MCF 10A (cell line): ENCODE data around the gene TBCK. TPM values are rescaled to one million over a fixed set of nuclear protein-coding genes. Genes with fewer than 3 reads are reported as not detected.

Experiments
- BruUV-seq: library from RNA; stranded (reverse); fragments of 400-500 nt; replicated peaks from 2 replicates; lab custom pipeline; 2021; lab: Mats Ljungman, UMichigan
- CTCF ChIA-PET: fragments of 300-600 bp; sonication (Branson Sonifier 250); formaldehyde crosslinking; extraction: SDS; loops from one replicate; lab custom pipeline; 2021; ENCODE audit warnings: antibody characterized with exemption, inconsistent platforms; lab: Yijun Ruan, JAX
- POLR2A ChIA-PET: fragments of 300-600, 350-650 bp; sonication (Branson Sonifier 250); formaldehyde crosslinking; extraction: SDS; loops from one replicate; lab custom pipeline; 2020; ENCODE audit warnings: antibody characterized with exemption, inconsistent platforms; lab: Yijun Ruan, JAX
- DNase-seq: peaks from one replicate; pipeline ENCODE4 v3.0.0-alpha.2; 2018; ENCODE audit not compliant: unreplicated experiment
- H3K27ac Mint-ChIP-seq: one replicate; pipeline ENCODE4 v1.8.0; 2022; ENCODE audit warnings: mild to moderate bottlenecking, low read depth, mixed read lengths; ENCODE audit not compliant: unreplicated experiment
- H3K27me3 Mint-ChIP-seq: one replicate; pipeline ENCODE4 v1.8.0; 2022; ENCODE audit warnings: mixed read lengths; ENCODE audit not compliant: insufficient read depth, unreplicated experiment
- H3K36me3 Mint-ChIP-seq: one replicate; pipeline ENCODE4 v1.8.0; 2022; ENCODE audit warnings: mild to moderate bottlenecking, moderate library complexity, mixed read lengths; ENCODE audit not compliant: insufficient read depth, unreplicated experiment
- H3K4me1 Mint-ChIP-seq: one replicate; pipeline ENCODE4 v1.8.0; 2022; ENCODE audit warnings: mixed read lengths; ENCODE audit not compliant: insufficient read depth, unreplicated experiment
- H3K4me3 Mint-ChIP-seq: one replicate; pipeline ENCODE4 v1.8.0; 2022; ENCODE audit warnings: mild to moderate bottlenecking, moderate library complexity, mixed read lengths; ENCODE audit not compliant: unreplicated experiment
- H3K9me3 Mint-ChIP-seq: one replicate; pipeline ENCODE4 v1.8.0; 2022; ENCODE audit warnings: mixed read lengths; ENCODE audit not compliant: unreplicated experiment
- intact Hi-C: fragments of 100-400 bp; cut with micrococcal nuclease; formaldehyde crosslinking; loops from 2 replicates; pipeline ENCODE4 v1.14.1; 2022
- total RNA-seq: library from RNA; stranded (reverse); gene quantifications from 2 replicates; pipeline ENCODE4 v1.2.3, GENCODE V29; 2022
- TF ChIP-seq, protein P1 (sequence below): fragments of 200-600 bp; IDR thresholded peaks from one replicate; pipeline ENCODE4 v1.8.0; 2022; ENCODE audit warnings: antibody characterized with exemption, mild to moderate bottlenecking; ENCODE audit not compliant: unreplicated experiment

Gene TBCK
- total RNA-seq, 1 experiment from 2014 or later: 27.8 TPM

DNA sequence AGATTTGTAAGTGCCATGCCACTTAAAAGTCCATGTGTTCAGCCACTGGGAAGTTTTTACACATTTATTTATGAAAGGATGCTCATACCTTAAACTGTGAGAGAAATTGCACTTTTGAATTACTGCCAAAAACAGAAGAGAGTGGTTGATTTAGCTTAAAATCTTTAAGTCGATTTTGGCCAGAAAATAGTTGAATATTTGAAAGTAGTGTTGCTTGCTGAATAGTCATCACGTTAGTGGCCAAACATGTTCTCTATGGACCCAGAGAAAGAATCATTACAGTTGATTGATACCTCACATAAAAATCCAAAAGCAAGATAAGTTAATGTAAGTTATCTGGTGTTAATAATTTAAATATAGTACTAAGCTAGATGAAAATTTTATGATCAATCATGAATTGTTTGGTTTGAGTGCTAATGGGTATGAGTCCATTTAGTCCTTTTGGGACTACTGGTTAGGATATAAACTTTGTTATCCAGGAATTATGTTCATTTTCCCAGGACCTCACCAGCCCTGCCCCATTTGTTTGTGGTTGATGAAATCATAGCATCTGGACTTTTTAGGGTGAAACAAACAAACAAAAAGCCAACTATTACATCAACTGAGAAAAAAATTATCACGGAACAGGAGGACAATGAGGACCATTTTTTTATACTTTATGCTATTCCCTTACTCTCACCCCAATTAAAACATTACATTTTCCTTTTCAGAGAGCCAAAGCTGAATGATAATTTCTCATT lies 46.2 kb upstream of the TBCK start:
- no peak overlapping the region for H3K4me3 Mint-ChIP-seq
- H3K27ac Mint-ChIP-seq: no peak overlapping the region
- POLR2A ChIA-PET: no interaction called here
- H3K36me3 Mint-ChIP-seq: no peaks in the 10 kb centered on the region
- intact Hi-C loops: no loop called here
- H3K27me3 Mint-ChIP-seq: no peaks in the 10 kb centered on the region
- no peaks in the 10 kb centered on the region for H3K9me3 Mint-ChIP-seq
- TF ChIP-seq, protein P1, sequence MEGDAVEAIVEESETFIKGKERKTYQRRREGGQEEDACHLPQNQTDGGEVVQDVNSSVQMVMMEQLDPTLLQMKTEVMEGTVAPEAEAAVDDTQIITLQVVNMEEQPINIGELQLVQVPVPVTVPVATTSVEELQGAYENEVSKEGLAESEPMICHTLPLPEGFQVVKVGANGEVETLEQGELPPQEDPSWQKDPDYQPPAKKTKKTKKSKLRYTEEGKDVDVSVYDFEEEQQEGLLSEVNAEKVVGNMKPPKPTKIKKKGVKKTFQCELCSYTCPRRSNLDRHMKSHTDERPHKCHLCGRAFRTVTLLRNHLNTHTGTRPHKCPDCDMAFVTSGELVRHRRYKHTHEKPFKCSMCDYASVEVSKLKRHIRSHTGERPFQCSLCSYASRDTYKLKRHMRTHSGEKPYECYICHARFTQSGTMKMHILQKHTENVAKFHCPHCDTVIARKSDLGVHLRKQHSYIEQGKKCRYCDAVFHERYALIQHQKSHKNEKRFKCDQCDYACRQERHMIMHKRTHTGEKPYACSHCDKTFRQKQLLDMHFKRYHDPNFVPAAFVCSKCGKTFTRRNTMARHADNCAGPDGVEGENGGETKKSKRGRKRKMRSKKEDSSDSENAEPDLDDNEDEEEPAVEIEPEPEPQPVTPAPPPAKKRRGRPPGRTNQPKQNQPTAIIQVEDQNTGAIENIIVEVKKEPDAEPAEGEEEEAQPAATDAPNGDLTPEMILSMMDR: no peak
- BruUV-seq: no TSS peak
- peaks cover 12% of the 10 kb centered on the region for H3K4me1 Mint-ChIP-seq
- DNase-seq: no peak
- CTCF ChIA-PET: interaction anchor here (0.8 to 1.0 kb wide), 2 partner anchors 7 to 12 kb away, joined by 3 read pairs; no protein-coding TSS in a partner anchor

DNA sequence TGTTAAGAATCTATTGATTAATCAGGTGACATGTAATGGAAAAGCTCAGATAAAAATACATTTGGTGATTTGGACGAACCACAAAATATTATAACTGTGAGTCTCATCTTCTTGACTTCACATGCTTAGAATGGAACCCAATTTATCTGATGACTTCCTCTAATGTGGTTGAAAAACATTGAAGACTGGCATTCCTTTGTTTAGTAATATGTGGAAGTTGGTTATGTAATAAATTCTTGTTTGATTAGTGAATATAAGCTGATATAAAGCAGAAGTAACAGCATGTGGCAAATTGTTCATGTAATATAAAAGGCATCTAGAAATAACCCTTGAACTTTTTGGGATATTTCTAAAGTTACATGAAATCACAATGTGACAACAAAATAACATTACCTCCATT lies 42.9 kb upstream of the TBCK start:
- ChIA-PET CTCF (interaction anchor here (0.8 to 1.2 kb wide), 3 partner anchors 12 to 450 kb away, joined by 3 to 4 read pairs (median 4); no protein-coding TSS in a partner anchor), POLR2A (no interaction called here)
- TF ChIP-seq, protein P1: no peak
- no peak for DNase-seq
- Mint-ChIP-seq H3K4me3 (no peak overlapping the region), H3K36me3 (no peaks in the 10 kb centered on the region), H3K9me3 (no peaks in the 10 kb centered on the region), H3K27ac (no peak overlapping the region), H3K27me3 (no peaks in the 10 kb centered on the region), H3K4me1 (no peaks in the 10 kb centered on the region)
- intact Hi-C loops: no loop called here
- BruUV-seq: no TSS peak

DNA sequence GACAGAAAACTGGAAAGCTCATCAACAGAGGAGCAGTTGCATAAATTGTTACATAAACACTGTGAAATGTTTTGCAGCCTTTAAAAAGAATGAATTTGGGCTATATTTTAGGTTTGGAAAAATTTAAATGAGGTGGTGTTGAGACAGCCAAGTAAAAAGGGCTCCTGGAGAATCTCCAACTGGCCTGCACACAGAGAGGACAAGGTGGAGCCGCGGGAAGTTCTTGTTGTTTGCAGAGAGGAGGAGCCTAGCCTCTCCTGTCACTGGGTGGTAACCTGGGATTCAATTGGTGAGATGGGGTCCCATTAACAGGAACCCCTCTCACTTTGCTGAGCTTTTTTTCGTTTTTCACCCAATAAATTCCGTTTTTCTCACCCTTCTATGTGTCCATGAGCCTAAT lies 39.2 kb upstream of the TBCK start:
- Mint-ChIP-seq H3K4me1 (no peaks in the 10 kb centered on the region), H3K27ac (no peak overlapping the region), H3K27me3 (no peaks in the 10 kb centered on the region), H3K4me3 (no peak overlapping the region), H3K36me3 (peaks cover 19% of the 10 kb centered on the region), H3K9me3 (no peaks in the 10 kb centered on the region)
- no peak for DNase-seq
- ChIA-PET CTCF (no interaction called here), POLR2A (no interaction called here)
- no TSS peak for BruUV-seq
- intact Hi-C loops: no loop called here
- TF ChIP-seq, protein P1: no peak

DNA sequence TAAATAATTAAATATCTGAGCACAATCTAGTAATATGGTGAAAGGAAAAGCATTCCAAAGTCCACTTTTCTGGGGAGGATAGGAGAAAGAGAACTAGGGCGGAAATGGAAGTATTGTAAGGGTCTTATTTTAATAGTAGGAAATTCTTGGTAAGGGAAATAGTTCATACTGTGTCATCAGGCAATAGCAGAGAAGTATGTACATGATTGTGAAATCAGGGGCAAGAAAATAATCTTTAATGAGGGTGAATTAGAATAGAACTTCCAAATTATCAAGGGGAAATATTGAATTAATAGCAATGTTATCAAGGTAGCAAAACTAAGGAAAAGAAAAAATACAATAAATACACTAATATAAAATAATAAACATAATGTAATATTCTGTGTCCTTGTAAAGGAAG lies 37.8 kb upstream of the TBCK start:
- Mint-ChIP-seq H3K4me3 (no peak overlapping the region), H3K27me3 (no peaks in the 10 kb centered on the region), H3K4me1 (no peaks in the 10 kb centered on the region), H3K36me3 (peaks cover 29% of the 10 kb centered on the region), H3K27ac (no peak overlapping the region), H3K9me3 (no peaks in the 10 kb centered on the region)
- DNase-seq: no peak
- ChIA-PET POLR2A (interaction anchor here (0.6 to 0.7 kb wide), 2 partner anchors 11 to 1357 kb away, joined by 3 to 4 read pairs; no protein-coding TSS in a partner anchor), CTCF (interaction anchor here (1.6 kb wide), 1 partner anchor 456 kb away, joined by 3 read pairs; no protein-coding TSS in a partner anchor)
- intact Hi-C loops: no loop called here
- no TSS peak for BruUV-seq
- TF ChIP-seq, protein P1: no peak
